HK-2 (cell line): ENCODE measurements around the gene GLS.
A peak's percentile ranks its signal among the peaks of the same experiment; 100 is the strongest.
"Not testable (repeated sequence)": the region's sequence is repeated elsewhere in the genome, so short reads cannot be mapped to it uniquely, and the experiment has no call there.

Source experiments
- DNase-seq: peaks from one replicate; pipeline ENCODE4 v3.0.0-alpha.2; 2018; ENCODE audit not compliant: unreplicated experiment

The GLS gene

GRCh38 chr2:190880378-190881083, at the start of gene GLS:
Gene GLS, plus strand, starts transcription at chr2:190880821. Its CDS starts 264 bp downstream, at chr2:190881085.
- DNase-seq, result peak; percentile 98

- no peak for DNase-seq
Measured at GRCh38 chr2:190831941-190832340, 48.7 kb upstream of the GLS start.

GRCh38 chr2:190834890-190835208, 45.8 kb upstream of the GLS start:
- no peak for DNase-seq

- DNase-seq, result peak; percentile 62
Measured at GRCh38 chr2:190835303-190835930, 45.2 kb upstream of the GLS start.

GRCh38 chr2:190836767-190837166, 43.9 kb upstream of the GLS start:
- no peak for DNase-seq

- no peak for DNase-seq
Measured at GRCh38 chr2:190837420-190837819, 43.2 kb upstream of the GLS start.

- no peak for DNase-seq
Measured at GRCh38 chr2:190837952-190838361, 42.7 kb upstream of the GLS start.

GRCh38 chr2:190838492-190838910, 42.1 kb upstream of the GLS start:
- peak; percentile 48 for DNase-seq

GRCh38 chr2:190840569-190841172, 40.0 kb upstream of the GLS start:
- DNase-seq, result peak; percentile 66

GRCh38 chr2:190841707-190842505, 38.7 kb upstream of the GLS start:
- DNase-seq, result no peak

GRCh38 chr2:190842606-190843104, 38.0 kb upstream of the GLS start:
- DNase-seq, result no peak

GRCh38 chr2:190843890-190844699, 36.5 kb upstream of the GLS start:
- DNase-seq, result peak; percentile 68

GRCh38 chr2:190844700-190845401, 35.8 kb upstream of the GLS start:
- DNase-seq, result no peak

GRCh38 chr2:190846746-190847145, 33.9 kb upstream of the GLS start:
- DNase-seq, result peak; percentile 80

- no peak for DNase-seq
Measured at GRCh38 chr2:190847504-190848081, 33.0 kb upstream of the GLS start.

GRCh38 chr2:190849774-190850173, 30.8 kb upstream of the GLS start:
- DNase-seq, result no peak

GRCh38 chr2:190853022-190853421, 27.6 kb upstream of the GLS start:
- not testable (repeated sequence) for DNase-seq

GRCh38 chr2:190853531-190854383, 26.9 kb upstream of the GLS start:
- DNase-seq, result no peak

- DNase-seq, result no peak
Measured at GRCh38 chr2:190854726-190855125, 25.9 kb upstream of the GLS start.
